ENCODE measurements around the gene PTPRN2. TPM values are rescaled to one million over a fixed set of nuclear protein-coding genes. Genes with fewer than 3 reads are reported as not detected.

Gene PTPRN2
- total and polyA plus RNA-seq, 8 donors, result 4.9 to 136 (median 46.8) TPM

DNA sequence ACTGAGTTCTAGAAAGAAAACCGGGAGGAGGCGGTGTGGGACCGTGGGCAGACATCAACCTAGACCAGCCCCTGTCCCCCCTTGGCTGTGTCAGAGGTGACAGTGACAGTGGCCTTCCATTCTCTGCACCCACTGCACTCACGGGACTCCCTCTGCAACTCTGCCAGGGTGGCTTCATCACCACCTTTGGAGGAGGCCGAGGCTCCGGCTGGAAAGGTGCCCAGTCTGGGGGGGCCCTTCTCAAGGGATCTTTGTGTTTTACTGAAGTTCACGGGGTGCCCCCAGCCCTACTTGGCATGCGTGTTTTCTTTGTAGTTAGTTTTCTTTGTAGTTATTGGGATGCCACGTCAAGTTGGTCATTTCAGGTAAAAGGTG lies 833.2 kb downstream of the PTPRN2 start:
- intact Hi-C loops (cut with DNase I; ENCODE audit: low total_unique reads), result no loop called here
- Histone ChIP-seq H3K27ac (no peak overlapping the region), H3K27me3 (no peaks in the 10 kb centered on the region), H3K4me3 (no peak overlapping the region), H3K4me1 (no peaks in the 10 kb centered on the region), H3K9me3 (no peaks in the 10 kb centered on the region), H3K36me3 (no peaks in the 10 kb centered on the region)
- WGBS, 5 donors, result 75 to 91% (median 84%) methylated on average over 7 to 9 of the region's 9 CpGs
- TF ChIP-seq CTCF (IDR thresholded peaks at IDR 0.05) (no peak), EP300 (IDR thresholded peaks at IDR 0.05) (no peak), POLR2A (IDR thresholded peaks at IDR 0.05) (no peak), POLR2AphosphoS5 (IDR thresholded peaks at IDR 0.05) (no peak)
- DNase-seq, result no peak

- DNase-seq, result no peak
- TF ChIP-seq POLR2AphosphoS5 (IDR thresholded peaks at IDR 0.05) (no peak), CTCF (IDR thresholded peaks at IDR 0.05) (no peak), EP300 (IDR thresholded peaks at IDR 0.05) (no peak), POLR2A (IDR thresholded peaks at IDR 0.05) (no peak)
- Histone ChIP-seq H3K27me3 (no peaks in the 10 kb centered on the region), H3K4me3 (no peak overlapping the region), H3K36me3 (no peaks in the 10 kb centered on the region), H3K27ac (no peak overlapping the region), H3K9me3 (no peaks in the 10 kb centered on the region), H3K4me1 (no peaks in the 10 kb centered on the region)
- intact Hi-C loops (cut with DNase I; ENCODE audit: low total_unique reads), result no loop called here
- 86 to 92% (median 91%) methylated on average over 20 to 21 of the region's 21 CpGs for WGBS, 5 donors
Measured at GRCh38 chr7:157753713-157754415, 833.8 kb downstream of the PTPRN2 start.

DNA sequence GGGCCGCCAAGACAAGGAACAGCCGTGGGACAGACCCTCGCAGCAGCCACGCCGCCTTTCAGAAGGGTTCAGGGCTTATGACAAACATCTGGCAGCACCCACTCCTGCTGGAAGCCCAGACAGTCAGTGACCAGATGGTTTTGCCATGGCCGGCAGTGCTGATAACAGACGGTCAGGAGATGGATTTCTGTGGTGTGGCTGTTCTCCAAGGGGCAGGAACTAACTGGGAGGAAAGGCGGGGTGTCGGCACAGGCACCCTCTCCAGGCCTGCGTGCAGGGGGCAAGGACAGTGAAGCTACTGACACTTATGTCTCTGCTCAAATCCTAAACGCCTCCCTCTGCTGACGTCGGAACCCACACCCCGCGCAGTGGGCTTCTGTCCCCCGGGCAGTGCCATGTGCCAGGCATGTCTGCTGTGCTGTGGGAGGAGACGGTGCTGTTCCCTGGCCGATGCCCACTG lies 834.8 kb downstream of the PTPRN2 start:
- intact Hi-C loops (cut with DNase I; ENCODE audit: low total_unique reads), result no loop called here
- WGBS, 5 donors, result 52 to 81% (median 75%) methylated on average over 9 to 18 of the region's 18 CpGs
- Histone ChIP-seq H3K36me3 (no peaks in the 10 kb centered on the region), H3K4me3 (no peak overlapping the region), H3K27me3 (no peaks in the 10 kb centered on the region), H3K27ac (no peak overlapping the region), H3K4me1 (no peaks in the 10 kb centered on the region), H3K9me3 (no peaks in the 10 kb centered on the region)
- DNase-seq, result no peak
- TF ChIP-seq EP300 (IDR thresholded peaks at IDR 0.05) (no peak), POLR2AphosphoS5 (IDR thresholded peaks at IDR 0.05) (no peak), CTCF (IDR thresholded peaks at IDR 0.05) (no peak), POLR2A (IDR thresholded peaks at IDR 0.05) (no peak)

GRCh38 chr7:157751951-157752673 lies 835.5 kb downstream of the PTPRN2 start:
- Histone ChIP-seq H3K36me3 (no peaks in the 10 kb centered on the region), H3K27ac (no peak overlapping the region), H3K9me3 (no peaks in the 10 kb centered on the region), H3K4me3 (no peak overlapping the region), H3K27me3 (no peaks in the 10 kb centered on the region), H3K4me1 (no peaks in the 10 kb centered on the region)
- WGBS, 5 donors, result 82 to 93% (median 92%) methylated on average over 27 of the region's 27 CpGs
- no peak for TF ChIP-seq POLR2A (IDR thresholded peaks at IDR 0.05)
- TF ChIP-seq POLR2AphosphoS5 (IDR thresholded peaks at IDR 0.05), result no peak
- TF ChIP-seq EP300 (IDR thresholded peaks at IDR 0.05), result no peak
- no peak for TF ChIP-seq CTCF (IDR thresholded peaks at IDR 0.05)
- no peak for DNase-seq
- intact Hi-C loops (cut with DNase I; ENCODE audit: low total_unique reads), result no loop called here
